ENCODE results near the gene OXSR1. TPM values are rescaled to one million over a fixed set of nuclear protein-coding genes. Genes with fewer than 3 reads are reported as not detected.

Gene OXSR1
- total RNA-seq, 1 donor from 2014 or later, result 95.3 TPM

GRCh38 chr3:38140326-38141172, 24.8 kb upstream of the OXSR1 start:
- peaks cover 12% of the 10 kb centered on the region for H3K36me3 ChIP-seq (ENCODE audit: control insufficient read depth, insufficient read depth, low read length)
- H3K4me3 ChIP-seq (ENCODE audit: low read depth, low read length), result no peak overlapping the region
- no peak for FAIRE-seq
- TF ChIP-seq CTCF (IDR thresholded peaks at IDR 0.05; ENCODE audit: insufficient read depth, low read length, severe bottlenecking), result no peak
- DNase-seq (ENCODE audit: low read depth), result no peak
- no peaks in the 10 kb centered on the region for H3K27me3 ChIP-seq (ENCODE audit: control insufficient read depth, insufficient read depth, low read length)

- Histone ChIP-seq H3K27me3 (ENCODE audit: control insufficient read depth, insufficient read depth, low read length) (no peaks in the 10 kb centered on the region), H3K4me3 (ENCODE audit: low read depth, low read length) (no peak overlapping the region), H3K36me3 (ENCODE audit: control insufficient read depth, insufficient read depth, low read length) (peaks cover 12% of the 10 kb centered on the region)
- FAIRE-seq (no peak), DNase-seq (ENCODE audit: low read depth) (no peak)
- TF ChIP-seq CTCF (IDR thresholded peaks at IDR 0.05; ENCODE audit: insufficient read depth, low read length, severe bottlenecking), result no peak
Observed at GRCh38 chr3:38141173-38141951, 24.0 kb upstream of the OXSR1 start.

- DNase-seq (ENCODE audit: low read depth) (peak; percentile 70), FAIRE-seq (no peak)
- peaks cover 12% of the 10 kb centered on the region for H3K36me3 ChIP-seq (ENCODE audit: control insufficient read depth, insufficient read depth, low read length)
- no peak for TF ChIP-seq CTCF (IDR thresholded peaks at IDR 0.05; ENCODE audit: insufficient read depth, low read length, severe bottlenecking)
- no peak overlapping the region for H3K4me3 ChIP-seq (ENCODE audit: low read depth, low read length)
- no peaks in the 10 kb centered on the region for H3K27me3 ChIP-seq (ENCODE audit: control insufficient read depth, insufficient read depth, low read length)
Observed at GRCh38 chr3:38141952-38142273, 23.4 kb upstream of the OXSR1 start.

- no peak for DNase-seq (ENCODE audit: low read depth)
- TF ChIP-seq CTCF (IDR thresholded peaks at IDR 0.05; ENCODE audit: insufficient read depth, low read length, severe bottlenecking), result no peak
- Histone ChIP-seq H3K27me3 (ENCODE audit: control insufficient read depth, insufficient read depth, low read length) (no peaks in the 10 kb centered on the region), H3K4me3 (ENCODE audit: low read depth, low read length) (no peak overlapping the region), H3K36me3 (ENCODE audit: control insufficient read depth, insufficient read depth, low read length) (peaks cover 12% of the 10 kb centered on the region)
- FAIRE-seq, result no peak
Observed at GRCh38 chr3:38142959-38143358, 22.4 kb upstream of the OXSR1 start.

- Histone ChIP-seq H3K36me3 (ENCODE audit: control insufficient read depth, insufficient read depth, low read length) (peaks cover 12% of the 10 kb centered on the region), H3K4me3 (ENCODE audit: low read depth, low read length) (no peak overlapping the region), H3K27me3 (ENCODE audit: control insufficient read depth, insufficient read depth, low read length) (no peaks in the 10 kb centered on the region)
- FAIRE-seq, result no peak
- no peak for DNase-seq (ENCODE audit: low read depth)
- no peak for TF ChIP-seq CTCF (IDR thresholded peaks at IDR 0.05; ENCODE audit: insufficient read depth, low read length, severe bottlenecking)
Observed at GRCh38 chr3:38143511-38143910, 21.8 kb upstream of the OXSR1 start.

Measured in bronchial epithelial cell (primary cell).